DOHH2 (cell line): ENCODE results near the gene DGKB.

Source experiments
- EZH2phosphoT487 ChIP-seq: fragments of 200-600 bp; sonication (generic); IDR thresholded peaks from 2 replicates; pipeline ENCODE4 v1.6.1; 2017; ENCODE audit warnings: borderline replicate concordance, mild to moderate bottlenecking, antibody characterized with exemption, low read length, moderate library complexity, mixed read lengths
- TF ChIP-seq, protein P1 (sequence below): fragments of 200-600 bp; sonication (generic); IDR thresholded peaks from one replicate; pipeline ENCODE4 v1.5.1; 2014; ENCODE audit warnings: antibody characterized with exemption, mild to moderate bottlenecking, low read depth, low read length; ENCODE audit not compliant: poor library complexity, severe bottlenecking

- TF ChIP-seq, protein P1, sequence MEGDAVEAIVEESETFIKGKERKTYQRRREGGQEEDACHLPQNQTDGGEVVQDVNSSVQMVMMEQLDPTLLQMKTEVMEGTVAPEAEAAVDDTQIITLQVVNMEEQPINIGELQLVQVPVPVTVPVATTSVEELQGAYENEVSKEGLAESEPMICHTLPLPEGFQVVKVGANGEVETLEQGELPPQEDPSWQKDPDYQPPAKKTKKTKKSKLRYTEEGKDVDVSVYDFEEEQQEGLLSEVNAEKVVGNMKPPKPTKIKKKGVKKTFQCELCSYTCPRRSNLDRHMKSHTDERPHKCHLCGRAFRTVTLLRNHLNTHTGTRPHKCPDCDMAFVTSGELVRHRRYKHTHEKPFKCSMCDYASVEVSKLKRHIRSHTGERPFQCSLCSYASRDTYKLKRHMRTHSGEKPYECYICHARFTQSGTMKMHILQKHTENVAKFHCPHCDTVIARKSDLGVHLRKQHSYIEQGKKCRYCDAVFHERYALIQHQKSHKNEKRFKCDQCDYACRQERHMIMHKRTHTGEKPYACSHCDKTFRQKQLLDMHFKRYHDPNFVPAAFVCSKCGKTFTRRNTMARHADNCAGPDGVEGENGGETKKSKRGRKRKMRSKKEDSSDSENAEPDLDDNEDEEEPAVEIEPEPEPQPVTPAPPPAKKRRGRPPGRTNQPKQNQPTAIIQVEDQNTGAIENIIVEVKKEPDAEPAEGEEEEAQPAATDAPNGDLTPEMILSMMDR = no peak
- TF ChIP-seq EZH2phosphoT487 = no peak
These were observed 562.0 kb downstream of the DGKB start for GRCh38 chr7:14340393-14341074.
